ENCODE measurements around the gene COX4I1. TPM values are rescaled to one million over a fixed set of nuclear protein-coding genes. Genes with fewer than 3 reads are reported as not detected.

The COX4I1 gene
- polyA plus RNA-seq, 3 donors = 985 to 1,312 (median 1,132) TPM

DNA sequence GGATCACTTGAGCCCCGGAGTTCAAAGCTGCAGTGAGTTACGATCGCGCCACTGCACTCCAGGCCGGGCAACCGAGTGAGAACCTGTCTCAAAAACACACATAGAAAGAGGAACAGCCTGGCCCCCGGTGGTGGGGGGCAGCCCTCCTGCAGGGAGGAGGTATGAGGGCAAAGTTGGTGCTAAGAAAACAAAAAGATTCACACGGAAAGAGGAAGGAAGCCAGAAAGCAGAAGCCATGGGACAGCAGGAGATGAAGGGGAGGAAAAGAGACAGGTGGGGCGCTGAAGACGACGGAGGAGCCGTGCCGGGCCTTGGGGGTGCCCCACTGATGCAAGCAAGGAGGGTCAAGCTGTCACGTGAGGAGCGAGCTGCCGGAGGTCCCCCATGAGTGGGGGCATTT lies 40.4 kb upstream of the COX4I1 start:
- H3K27me3 Mint-ChIP-seq (ENCODE audit: low read depth in 3 of 3) = peaks cover 6 to 10% (median 9%) of the 10 kb centered on the region in 3 donors
- peak; percentile 70 to 77 (median 70) for DNase-seq
- peaks cover 0 to 6% (median 2%) of the 10 kb centered on the region in 7 donors for H3K9me3 Mint-ChIP-seq
- peaks cover 60% of the 10 kb centered on the region for H3K4me1 Mint-ChIP-seq
- Histone ChIP-seq H3K27ac (ENCODE audit: low read depth in 1 of 2, low read length in 2 of 2) (peak overlapping the region; percentile 45 to 73), H3K36me3 (replicated peaks in 1 of 2; ENCODE audit: control insufficient read depth in 1 of 2, insufficient read depth in 2 of 2, low read length in 2 of 2) (no peaks in the 10 kb centered on the region), H3K4me1 (ENCODE audit: control insufficient read depth in 1 of 2, insufficient read depth in 2 of 2, low read length in 2 of 2) (peaks cover 51 to 69% of the 10 kb centered on the region in 2 donors), H3K4me3 (replicated peaks in 1 of 3; ENCODE audit: low read depth in 2 of 3, low read length in 3 of 3) (peak overlapping the region in 2 of 3 experiments; percentile 25 to 71), H3K79me2 (ENCODE audit: insufficient read depth, low read length) (no peaks in the 10 kb centered on the region), H4K20me1 (ENCODE audit: insufficient read depth, low read length) (no peaks in the 10 kb centered on the region), H3K4me2 (replicated peaks; ENCODE audit: extremely low read depth, low read length, poor library complexity, severe bottlenecking) (peak overlapping the region; percentile 76), H3K9ac (ENCODE audit: insufficient read depth, low read length, poor library complexity, severe bottlenecking) (no peak overlapping the region), H2AFZ (ENCODE audit: insufficient read depth, low read depth, low read length, poor library complexity, severe bottlenecking) (peak overlapping the region; percentile 47), H3K9me3 (replicated peaks in 1 of 2; ENCODE audit: control insufficient read depth in 1 of 2, insufficient read depth in 1 of 2, low read length in 2 of 2) (no peaks in the 10 kb centered on the region), H3K27me3 (ENCODE audit: control insufficient read depth in 2 of 2, insufficient read depth in 2 of 2, low read length in 2 of 2) (no peaks in the 10 kb centered on the region)
- peak overlapping the region; percentile 56 to 85 for H3K4me3 Mint-ChIP-seq
- H3K36me3 Mint-ChIP-seq = no peaks in the 10 kb centered on the region
- intact Hi-C loops (cut with micrococcal nuclease) = loop anchor here in 1 of 2 donors (5.0 kb wide), 1 partner anchor 42 kb away; no protein-coding TSS in a partner anchor
- TF ChIP-seq, protein P1, sequence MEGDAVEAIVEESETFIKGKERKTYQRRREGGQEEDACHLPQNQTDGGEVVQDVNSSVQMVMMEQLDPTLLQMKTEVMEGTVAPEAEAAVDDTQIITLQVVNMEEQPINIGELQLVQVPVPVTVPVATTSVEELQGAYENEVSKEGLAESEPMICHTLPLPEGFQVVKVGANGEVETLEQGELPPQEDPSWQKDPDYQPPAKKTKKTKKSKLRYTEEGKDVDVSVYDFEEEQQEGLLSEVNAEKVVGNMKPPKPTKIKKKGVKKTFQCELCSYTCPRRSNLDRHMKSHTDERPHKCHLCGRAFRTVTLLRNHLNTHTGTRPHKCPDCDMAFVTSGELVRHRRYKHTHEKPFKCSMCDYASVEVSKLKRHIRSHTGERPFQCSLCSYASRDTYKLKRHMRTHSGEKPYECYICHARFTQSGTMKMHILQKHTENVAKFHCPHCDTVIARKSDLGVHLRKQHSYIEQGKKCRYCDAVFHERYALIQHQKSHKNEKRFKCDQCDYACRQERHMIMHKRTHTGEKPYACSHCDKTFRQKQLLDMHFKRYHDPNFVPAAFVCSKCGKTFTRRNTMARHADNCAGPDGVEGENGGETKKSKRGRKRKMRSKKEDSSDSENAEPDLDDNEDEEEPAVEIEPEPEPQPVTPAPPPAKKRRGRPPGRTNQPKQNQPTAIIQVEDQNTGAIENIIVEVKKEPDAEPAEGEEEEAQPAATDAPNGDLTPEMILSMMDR (IDR thresholded peaks at IDR 0.05) = no peak
- peak overlapping the region; percentile 42 to 90 (median 85) for H3K27ac Mint-ChIP-seq
- 2% methylated on average over 8 of the region's 16 CpGs for WGBS (ENCODE audit: insufficient coverage)

DNA sequence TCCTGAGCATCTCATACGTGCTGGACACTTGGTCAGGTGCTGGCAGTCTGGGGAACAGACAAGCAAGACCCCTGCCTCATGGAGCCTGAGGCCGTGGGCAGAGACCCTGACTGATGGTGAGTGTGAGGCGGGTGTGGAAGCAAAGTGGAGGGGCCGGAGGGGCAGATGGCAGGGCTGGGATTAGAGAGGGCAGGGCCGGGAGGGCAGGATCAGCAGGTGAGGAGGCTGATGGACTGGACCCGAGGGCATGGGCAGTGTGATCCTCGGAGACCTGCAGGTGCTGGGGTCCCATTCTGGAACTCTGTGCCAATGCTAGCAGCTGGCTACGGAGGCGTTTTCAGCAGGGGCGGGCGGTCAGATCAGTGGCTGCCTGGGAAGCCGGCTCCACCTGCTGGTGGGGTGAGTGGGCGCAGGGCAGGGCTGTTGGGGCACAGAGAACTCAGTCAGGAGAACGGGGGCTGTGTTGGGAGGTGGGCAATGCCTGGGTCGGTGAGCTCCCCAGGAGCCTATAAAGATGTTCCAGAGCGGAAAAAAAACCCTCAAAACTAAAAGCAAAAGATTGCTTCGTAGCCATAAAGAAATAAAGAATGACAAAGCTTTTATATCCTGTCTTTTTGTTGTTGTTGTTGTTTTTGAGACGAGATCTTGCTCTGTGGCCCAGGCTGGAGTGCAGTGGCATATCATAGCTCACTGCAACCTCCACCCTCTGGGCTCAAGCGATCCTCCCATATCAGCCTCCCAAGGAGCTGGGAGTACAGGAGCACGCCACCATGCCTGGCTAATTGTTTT lies 39.7 kb upstream of the COX4I1 start:
- H3K27me3 Mint-ChIP-seq (ENCODE audit: low read depth in 3 of 3) = peaks cover 5 to 10% (median 8%) of the 10 kb centered on the region in 3 donors
- H3K9me3 ChIP-seq (replicated peaks in 1 of 2; ENCODE audit: control insufficient read depth in 1 of 2, insufficient read depth in 1 of 2, low read length in 2 of 2) = no peaks in the 10 kb centered on the region
- peak; percentile 28 to 44 (median 38) for DNase-seq
- peak overlapping the region in 2 of 3 experiments; percentile 25 to 71 for H3K4me3 ChIP-seq (replicated peaks in 1 of 3; ENCODE audit: low read depth in 2 of 3, low read length in 3 of 3)
- 47% methylated on average over 11 of the region's 20 CpGs for WGBS (ENCODE audit: insufficient coverage)
- H3K9ac ChIP-seq (ENCODE audit: insufficient read depth, low read length, poor library complexity, severe bottlenecking) = no peak overlapping the region
- H4K20me1 ChIP-seq (ENCODE audit: insufficient read depth, low read length) = no peaks in the 10 kb centered on the region
- H3K27ac Mint-ChIP-seq = peak overlapping the region; percentile 37 to 90 (median 83)
- H3K4me3 Mint-ChIP-seq = peak overlapping the region; percentile 56 to 85
- H3K4me1 Mint-ChIP-seq = peaks cover 58% of the 10 kb centered on the region
- no peaks in the 10 kb centered on the region for H3K27me3 ChIP-seq (ENCODE audit: control insufficient read depth in 2 of 2, insufficient read depth in 2 of 2, low read length in 2 of 2)
- H3K79me2 ChIP-seq (ENCODE audit: insufficient read depth, low read length) = no peaks in the 10 kb centered on the region
- H3K4me1 ChIP-seq (ENCODE audit: control insufficient read depth in 1 of 2, insufficient read depth in 2 of 2, low read length in 2 of 2) = peaks cover 51 to 69% of the 10 kb centered on the region in 2 donors
- H3K4me2 ChIP-seq (replicated peaks; ENCODE audit: extremely low read depth, low read length, poor library complexity, severe bottlenecking) = peak overlapping the region; percentile 76
- H3K9me3 Mint-ChIP-seq = peaks cover 0 to 6% (median 2%) of the 10 kb centered on the region in 7 donors
- peak overlapping the region; percentile 47 for H2AFZ ChIP-seq (ENCODE audit: insufficient read depth, low read depth, low read length, poor library complexity, severe bottlenecking)
- TF ChIP-seq, protein P1 (IDR thresholded peaks at IDR 0.05) = peak; percentile 26
- H3K36me3 Mint-ChIP-seq = no peaks in the 10 kb centered on the region
- H3K27ac ChIP-seq (ENCODE audit: low read depth in 1 of 2, low read length in 2 of 2) = peak overlapping the region; percentile 45 to 73
- intact Hi-C loops (cut with micrococcal nuclease) = loop anchor here in 1 of 2 donors (5.0 kb wide), 1 partner anchor 43 kb away; no protein-coding TSS in a partner anchor
- no peaks in the 10 kb centered on the region for H3K36me3 ChIP-seq (replicated peaks in 1 of 2; ENCODE audit: control insufficient read depth in 1 of 2, insufficient read depth in 2 of 2, low read length in 2 of 2)

Data from CD14-positive monocyte (primary cell).